HG03521 (cell line): ENCODE data around the gene SLC47A1.
"Not testable (repeated sequence)": the region's sequence is repeated elsewhere in the genome, so short reads cannot be mapped to it uniquely, and the experiment has no call there.

Experiments
- ATAC-seq: cut with Tn5 transposase; IDR thresholded peaks from one replicate; pipeline ENCODE4 v1.9.1; 2021; ENCODE audit warnings: mild to moderate bottlenecking, moderate library complexity; ENCODE audit not compliant: unreplicated experiment

The SLC47A1 gene

DNA sequence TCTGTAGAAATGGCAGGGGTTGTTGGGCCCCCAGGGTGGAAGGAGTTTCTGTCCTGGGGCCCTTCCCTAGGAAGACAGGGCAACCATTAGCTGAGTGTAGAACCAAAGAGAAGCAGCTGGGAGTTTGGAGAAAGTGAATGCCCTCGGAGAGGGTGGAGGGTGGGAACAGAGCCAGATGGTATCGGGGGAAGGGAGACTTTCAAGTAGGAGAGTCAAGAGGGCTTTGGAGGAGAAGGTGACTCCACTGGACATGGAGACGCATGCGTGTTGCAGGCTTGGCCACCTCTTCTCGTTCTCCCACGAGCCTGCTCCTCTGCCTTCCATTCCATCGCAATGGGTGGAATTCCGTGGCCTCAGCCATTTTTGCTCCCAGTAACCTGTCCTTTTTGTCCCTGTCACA is 19.4 kb downstream of the SLC47A1 start:
- no peak for ATAC-seq

DNA sequence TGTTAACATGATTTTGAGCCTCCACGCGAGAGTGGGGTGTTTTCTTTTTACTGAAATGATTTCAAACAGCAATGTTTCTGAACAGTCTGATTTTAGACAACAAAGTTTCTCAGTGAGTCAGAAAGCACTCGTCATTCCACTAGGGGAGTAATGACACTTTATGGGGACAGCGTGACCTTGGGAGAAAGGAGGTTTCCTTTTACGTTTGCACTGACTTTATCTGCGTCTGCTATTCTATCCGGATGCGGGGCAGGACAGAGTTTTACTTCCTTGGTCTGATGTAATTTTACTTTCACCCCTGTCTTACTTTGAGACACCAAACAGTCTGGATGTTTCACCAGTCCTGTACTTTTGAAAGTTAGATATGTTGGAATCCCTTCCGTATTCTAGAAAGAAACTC is 20.7 kb downstream of the SLC47A1 start:
- no peak for ATAC-seq

DNA sequence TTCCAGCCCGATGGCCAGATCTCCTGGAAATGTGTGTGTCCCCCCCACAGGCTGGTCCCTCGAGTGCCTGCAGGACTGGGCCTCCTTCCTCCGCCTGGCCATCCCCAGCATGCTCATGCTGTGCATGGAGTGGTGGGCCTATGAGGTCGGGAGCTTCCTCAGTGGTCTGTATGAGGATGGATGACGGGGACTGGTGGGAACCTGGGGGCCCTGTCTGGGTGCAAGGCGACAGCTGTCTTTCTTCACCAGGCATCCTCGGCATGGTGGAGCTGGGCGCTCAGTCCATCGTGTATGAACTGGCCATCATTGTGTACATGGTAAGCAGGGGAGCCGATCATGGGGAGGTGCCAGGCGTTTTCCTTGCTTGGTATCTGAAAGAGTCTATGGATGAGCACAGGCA is 22.1 kb downstream of the SLC47A1 start:
- no peak for ATAC-seq

DNA sequence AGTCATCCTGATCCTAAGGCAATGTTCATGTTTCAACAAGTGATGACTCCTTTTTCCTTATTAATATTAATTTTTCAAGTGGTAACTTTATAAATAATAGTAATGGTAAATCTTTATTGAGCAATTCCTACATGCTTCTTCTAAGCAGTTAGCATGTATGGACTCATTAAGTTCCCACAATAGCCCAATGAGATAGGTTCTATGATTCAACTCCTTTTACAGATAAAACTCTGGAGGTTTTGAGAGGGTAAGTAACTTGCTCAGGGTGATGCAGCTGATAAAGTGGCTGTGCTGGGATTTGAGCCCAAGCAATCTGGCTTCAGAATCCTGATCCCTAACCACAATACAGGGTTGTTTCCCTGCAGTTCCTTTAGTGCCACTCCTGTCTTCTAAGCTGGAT is 25.3 kb downstream of the SLC47A1 start:
- ATAC-seq: no peak

DNA sequence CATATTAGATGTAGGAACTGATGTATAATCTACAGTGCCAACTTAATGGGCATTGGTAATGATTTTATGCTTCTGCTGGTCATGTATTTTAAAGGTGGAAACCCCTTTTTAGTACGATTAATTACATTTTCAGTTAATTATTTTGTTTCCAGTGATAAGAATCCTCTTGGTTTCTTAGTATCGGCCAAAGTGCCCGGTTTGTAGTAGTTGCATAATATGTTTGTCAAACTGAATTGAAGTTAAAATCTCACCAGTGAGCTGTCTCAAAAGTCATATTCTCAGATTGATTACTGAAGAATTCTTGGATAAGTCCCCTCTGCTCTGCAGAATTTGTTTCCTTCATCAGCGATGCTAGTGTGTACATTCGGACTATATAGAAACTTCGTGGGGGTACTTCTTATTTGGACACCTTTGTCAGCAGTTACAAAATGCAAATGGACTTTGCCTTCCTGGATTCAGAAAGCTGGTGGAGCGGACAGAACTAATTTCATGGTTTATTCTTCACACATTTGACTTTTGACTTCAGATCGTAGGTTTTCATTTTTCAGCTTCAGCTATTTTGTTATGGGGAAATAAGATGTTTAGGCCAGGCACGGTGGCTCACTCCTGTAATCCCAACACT is 28.2 kb downstream of the SLC47A1 start:
- ATAC-seq: no peak

DNA sequence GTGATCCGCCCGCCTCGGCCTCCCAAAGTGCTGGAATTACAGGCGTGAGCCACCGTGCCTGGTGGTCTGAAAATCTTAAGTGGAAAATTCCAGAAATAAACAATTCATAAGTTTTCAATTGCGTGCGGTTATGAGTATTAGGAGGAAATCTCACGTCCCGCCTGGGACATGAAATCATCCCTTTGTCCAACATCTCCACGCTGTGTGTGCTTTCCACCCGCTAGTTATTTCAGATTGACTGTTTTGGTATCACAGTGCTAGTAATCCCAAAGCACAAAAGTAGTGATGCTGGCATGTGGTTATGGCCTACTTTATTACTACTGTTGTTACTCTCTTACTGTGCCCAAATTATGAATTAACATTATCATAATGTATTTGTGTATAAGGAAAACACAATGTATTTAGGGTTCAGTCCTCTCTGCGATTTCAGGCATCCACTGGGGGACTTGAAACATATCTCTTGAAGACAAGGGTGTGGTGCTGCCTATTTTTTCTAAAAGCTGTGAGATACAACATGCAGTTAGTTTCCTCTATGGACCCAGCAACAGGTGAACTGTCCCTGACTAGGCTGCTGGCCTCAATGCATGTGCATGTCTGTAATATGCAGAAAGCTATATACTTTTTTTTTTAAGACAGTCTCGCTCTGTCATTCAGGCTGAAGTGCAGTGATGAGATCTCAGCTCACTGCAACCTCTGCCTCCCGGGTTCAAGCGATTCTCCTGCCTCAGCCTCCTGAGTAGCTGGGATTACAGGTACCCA is 32.3 kb downstream of the SLC47A1 start:
- ATAC-seq: no peak

DNA sequence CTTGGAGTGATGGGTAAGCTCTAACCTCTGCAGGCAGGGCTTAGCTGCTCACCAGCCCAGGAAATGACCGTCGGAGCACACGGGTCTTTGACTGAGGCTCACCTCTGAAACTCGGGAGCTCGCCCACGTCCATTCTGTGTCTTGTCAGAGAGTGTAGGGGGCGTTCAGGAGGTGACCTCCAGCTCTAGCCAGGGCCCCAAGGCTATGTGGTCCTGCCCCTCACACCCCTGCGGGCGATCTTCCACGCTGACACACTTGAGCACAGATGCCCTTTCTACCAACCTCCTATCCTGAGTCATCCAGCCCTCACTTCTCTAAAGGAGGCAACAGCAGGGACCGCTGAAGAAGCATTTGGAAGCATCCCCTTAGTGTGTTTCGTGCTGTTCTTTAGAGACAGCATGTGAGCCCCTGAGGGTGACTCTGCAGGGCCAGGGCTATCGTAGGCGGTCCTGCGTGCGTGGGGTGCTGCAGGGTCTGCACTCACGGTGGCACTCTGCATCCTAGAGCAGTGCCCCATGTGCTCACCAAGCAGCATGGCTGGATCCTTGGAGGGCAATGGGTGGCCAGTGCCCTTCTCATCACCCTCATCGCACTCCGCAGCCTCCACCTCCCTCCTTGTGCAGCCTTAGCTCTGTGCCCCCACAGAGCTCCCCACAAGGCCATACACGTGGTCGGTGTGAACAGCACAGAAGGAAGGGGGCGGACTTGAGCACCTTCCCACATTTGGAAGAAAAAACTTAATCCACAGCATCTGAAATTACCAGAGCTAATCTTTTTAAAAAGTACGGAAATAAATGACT is 33.8 kb downstream of the SLC47A1 start:
- no peak for ATAC-seq

DNA sequence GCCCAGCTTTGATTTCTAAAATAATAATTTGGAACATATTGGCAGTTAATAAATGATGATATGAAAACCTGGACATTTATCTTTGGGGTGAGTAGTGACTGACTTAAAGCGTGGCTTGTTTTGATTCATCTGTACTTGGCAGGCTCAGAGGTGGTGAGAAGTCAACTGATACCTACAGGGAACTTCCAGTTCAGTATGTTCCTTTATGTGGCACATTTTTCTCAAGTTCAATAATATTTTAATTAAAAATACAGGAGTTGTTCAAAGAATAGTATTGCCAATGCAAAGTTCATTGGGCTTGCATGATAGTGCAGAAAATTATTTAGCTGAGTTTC is 34.3 kb downstream of the SLC47A1 start:
- ATAC-seq: no peak

DNA sequence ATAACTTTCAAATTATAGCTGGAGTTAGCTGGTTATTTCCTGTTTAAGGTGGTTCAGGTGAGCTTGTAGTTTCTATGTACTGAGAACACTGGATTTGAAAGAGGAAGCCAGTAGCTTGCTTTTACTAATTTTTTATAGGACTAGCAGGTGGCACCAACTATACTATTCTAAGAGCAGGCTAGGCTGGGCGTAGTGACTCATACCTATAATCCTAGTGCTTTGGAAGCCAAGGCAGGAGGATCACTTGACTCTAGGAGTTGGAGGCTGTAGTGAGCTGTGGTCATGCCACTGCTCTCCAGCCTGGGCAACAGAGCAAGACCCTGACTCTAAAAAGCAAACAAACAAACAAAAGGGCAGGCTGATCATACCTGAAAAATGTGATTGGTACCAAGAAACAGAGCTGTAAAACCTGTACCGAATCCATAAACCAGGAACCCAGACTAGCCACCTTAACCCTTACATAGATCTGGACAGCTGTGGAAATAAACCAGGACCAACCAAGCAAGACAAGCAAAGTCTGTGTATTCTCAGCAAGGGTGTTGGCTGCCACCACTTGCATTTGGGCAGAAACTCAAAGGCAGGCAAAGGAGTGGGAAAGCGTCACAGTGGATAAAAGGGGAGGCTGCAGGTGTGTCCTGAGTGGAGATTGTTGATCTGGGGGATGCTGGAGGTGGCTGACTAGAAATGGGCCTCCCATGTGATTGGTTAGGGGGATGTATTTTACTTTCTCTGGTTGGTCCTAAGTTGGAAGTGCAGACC is 36.3 kb downstream of the SLC47A1 start:
- ATAC-seq: no peak

DNA sequence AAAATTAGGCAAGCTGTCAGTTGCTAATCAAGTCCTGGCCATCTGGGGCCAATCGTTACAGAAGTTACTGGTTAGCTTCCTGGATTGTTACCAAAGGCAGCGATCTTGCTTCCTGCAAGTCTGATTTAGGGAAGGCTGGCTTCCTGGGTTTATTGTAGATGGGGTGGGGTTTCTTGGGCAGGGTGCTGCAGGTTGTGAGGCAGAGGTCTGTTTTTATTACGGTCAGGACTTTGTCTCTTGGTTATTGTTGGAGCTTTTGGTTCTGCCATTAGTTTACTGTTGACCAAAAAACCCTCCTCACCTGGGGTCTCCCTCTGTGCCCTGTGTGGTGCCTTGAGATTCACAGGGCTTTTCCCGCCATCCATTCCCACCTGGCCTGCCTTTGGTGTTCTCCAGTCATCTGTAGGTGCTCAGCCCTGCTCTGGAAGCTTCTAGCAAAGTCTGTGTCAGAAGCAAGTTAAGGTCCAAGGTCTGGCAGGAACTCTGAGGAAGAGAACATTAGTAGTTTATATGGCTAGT is 36.9 kb downstream of the SLC47A1 start:
- ATAC-seq: no peak

DNA sequence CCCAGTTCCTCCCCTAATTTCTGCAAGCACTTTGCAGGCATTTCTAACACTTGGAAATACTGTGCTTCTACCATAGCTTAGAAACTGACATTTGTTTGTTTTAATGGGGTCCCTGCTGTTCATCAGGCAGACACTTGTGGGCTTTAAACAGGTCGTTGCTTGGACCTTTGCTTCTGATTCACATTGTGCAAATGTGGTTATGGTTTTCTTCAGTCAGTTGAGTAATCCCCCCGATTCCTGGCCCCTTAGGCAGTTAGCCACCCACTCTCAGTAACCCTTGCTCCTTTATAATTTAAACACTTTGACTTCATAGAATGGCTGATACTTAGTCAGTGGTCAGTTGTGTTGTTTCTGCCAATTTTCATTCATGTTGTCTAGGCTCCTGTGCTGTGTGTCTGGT is 39.4 kb downstream of the SLC47A1 start:
- no peak for ATAC-seq

DNA sequence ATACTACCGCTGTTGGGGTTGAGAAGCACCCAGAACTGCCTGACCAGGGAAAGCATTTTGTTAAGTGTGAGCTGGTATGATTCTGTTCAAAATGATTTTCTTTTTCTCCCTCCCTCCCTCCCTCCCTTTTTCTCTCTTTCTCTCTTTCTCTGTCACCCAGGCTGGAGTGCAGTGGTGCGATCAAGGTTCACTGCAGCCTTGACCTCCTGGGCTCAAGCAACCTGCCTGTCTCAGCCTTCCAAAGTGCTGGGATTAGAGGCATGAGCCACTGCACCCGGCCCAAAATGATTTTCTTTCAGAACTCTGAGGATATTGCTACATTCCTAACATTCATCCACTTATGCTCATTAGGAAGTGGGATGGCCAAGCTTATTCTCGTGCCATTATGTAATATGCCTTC is 41.3 kb downstream of the SLC47A1 start:
- ATAC-seq: no peak

DNA sequence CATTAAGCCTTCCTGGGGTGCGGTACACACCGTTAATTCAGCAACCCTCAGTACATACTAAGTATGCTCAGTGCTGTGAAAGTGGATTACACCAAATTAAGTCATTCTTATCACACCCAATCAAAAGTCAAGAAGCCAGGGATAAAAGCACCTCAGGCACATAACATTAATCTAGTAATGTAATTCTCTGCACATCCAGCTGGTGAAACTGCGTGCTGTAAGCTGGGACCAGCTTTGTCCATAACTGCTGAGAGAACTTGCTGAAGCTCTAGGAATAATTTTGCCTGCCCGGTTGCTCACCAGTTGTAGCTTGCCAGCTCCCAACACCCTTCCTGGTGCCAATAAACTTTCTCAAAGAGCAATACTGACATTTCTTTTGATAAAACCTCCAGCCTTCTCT is 44.9 kb downstream of the SLC47A1 start:
- ATAC-seq: no peak

DNA sequence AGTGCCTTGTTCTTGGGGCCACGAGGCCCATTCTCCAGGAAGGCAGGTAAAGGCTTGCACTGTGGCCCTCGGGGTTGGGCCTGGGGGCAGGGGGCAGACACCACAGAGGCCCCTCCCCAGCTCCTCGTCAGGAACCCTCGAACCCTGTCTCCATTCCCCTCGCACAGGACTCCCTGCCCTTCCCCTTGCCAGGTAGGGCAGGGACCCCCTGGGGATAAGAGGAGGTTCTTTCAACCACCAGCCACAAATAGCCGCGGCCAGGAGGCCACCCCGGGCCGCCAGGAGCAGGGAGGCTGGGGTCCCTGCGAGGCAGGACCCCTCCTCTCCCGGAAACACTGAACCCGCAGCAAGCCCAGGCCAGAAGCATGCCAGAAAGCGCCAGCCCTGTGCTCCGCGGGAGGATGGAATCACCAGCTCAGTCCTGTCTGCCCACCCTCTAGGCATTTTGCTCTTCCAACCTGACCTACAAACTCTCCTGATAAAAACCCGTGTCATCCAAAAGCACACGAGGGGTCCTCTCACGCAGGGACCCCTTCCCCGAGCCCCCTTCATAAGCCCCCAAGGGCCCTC is 45.6 kb downstream of the SLC47A1 start:
- no peak for ATAC-seq

DNA sequence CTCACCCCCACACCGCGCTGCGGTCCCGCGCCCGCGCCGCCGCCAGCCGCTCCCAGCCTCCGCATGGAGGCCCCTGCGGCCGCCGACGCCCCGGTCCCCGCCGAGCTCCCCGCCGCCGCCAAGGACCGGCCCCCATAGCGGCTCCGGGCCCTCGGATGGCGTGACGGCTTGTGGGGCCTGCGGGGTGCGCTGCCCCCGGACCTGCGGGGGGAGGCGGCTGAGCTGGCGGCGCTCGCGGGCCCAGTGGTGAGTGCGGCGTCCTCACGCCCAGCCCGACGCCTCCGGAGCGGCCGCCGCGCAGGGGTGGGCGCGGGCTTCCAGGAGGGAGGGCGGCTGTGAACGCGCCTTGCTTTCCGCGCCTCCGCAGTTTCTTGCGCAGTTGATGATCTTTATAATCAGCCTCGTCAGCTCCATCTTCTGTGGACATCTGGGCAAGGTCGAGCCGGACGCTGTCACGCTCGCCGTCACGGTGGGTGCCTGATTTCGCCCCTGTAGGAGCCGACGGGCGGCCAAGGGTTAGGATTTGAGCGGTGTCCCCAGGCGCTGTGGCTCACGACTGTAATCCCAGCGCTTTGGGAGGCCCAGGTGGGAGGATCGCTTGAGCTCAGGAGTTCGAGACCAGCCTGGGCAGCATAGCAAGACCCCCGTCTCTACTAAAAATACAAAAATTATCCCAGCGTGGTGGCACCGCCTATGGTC is 46.4 kb downstream of the SLC47A1 start:
- ATAC-seq: no peak

DNA sequence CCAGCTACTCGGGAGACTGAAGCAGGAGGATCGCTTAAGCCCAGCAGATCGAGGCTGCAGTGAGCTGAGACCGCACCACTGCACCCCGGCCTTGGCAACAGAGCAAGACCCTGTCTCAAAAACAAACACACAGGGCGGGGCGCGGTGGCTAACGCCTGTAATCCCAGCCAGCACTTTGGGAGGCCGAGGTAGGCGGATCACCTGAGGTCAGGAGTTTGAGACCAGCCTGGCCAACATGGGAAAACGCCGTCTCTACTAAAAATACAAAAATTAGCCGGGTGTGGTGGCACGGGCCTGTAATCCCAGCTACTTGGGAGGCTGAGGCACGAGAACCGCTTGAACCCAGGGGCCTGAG is 46.9 kb downstream of the SLC47A1 start:
- not testable (repeated sequence) for ATAC-seq

DNA sequence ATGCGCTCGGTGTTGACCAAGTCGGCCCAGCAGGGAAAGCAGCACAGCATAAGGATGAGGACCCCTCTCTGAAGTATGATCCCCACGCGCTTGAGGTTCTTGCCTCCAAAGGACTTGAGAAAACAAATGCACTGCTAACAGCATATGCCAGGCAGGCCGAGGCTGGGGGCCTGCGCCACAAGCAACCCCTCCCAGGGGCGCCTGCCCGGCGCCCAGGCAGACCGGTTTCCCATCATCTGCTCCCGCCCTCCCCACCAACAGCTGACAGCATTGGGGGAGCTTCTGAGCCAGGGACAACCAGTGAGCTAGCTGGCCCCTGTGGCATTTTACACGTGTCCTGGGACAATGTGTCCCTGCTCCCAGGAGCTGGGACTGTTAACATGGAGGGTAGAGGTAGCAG is 48.5 kb downstream of the SLC47A1 start:
- not testable (repeated sequence) for ATAC-seq

DNA sequence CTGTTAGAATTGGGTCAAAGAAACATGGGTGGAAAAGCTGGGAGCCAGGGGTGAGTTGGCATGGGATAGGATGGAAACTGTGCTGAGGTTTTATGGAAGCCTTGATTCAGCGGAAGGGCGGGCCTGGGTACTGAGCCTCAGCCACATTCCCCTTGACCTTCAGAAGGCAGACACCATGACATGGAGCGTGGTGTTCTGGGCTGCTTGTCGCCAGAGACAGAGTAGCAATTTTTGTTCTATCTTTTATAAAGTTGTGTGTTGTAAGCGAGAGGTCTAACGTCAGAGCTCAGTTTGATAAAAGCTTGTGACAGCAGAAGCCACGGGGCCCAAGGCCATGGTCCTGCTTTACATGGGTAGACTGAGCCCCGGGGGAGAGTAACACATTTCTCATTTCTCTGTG is 50.2 kb downstream of the SLC47A1 start:
- ATAC-seq: no peak

DNA sequence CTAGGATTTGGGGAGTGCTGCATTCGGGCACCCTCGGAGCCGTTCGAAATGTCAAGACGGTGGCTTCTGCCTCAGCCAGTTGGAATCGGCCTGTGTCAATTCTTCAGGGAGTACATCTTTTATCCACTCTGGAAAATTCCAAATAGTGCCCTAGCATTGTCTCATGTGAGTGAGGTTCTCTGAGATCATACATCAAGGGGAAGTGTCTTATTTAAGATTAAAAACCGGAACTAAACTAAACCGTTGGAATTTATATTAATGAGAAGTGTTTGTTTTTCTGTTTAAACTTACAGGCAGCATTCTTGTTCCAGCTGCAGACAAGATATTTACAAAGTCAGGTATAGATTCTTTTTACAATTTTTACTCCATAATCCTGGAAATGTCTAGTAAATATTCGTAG is 56.8 kb downstream of the SLC47A1 start:
- ATAC-seq: no peak

DNA sequence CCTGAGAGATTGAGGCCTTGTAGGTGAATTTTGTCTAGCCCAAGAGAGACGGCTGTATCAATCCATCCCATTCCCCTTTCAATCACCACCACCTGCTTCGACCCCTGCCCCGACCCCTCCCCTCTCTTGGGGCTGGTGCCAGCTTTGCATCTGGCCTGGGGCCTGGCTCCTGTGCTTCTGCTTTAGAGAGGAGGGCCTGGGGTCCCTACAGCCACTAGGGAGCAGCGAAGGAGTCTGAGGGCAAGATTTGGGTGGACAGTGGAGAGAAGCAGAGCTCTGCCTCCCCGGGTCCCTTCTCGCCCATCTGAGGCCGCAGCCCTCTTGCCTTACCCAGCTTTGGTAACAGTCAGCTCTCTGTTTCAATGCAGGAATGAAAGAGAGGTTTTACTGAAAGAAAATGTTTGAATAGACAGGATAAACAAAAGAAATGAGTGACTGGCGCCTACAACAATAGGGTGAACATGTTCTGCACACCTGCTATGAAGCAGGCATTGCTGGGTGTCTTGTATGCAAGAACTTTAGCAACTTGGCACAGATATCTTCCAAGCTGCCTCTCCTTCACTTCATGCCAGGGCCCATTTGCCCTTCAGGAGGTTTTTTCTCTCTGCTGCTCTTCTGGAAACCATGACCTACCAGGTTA is 57.4 kb downstream of the SLC47A1 start:
- ATAC-seq: no peak
